NCI-H146 (cell line): ENCODE results near the gene GRIK3.

ENCODE experiments used
- DNase-seq: peaks from one replicate; lab custom pipeline; 2025; lab: John Stamatoyannopoulos, UW

Gene GRIK3

DNA sequence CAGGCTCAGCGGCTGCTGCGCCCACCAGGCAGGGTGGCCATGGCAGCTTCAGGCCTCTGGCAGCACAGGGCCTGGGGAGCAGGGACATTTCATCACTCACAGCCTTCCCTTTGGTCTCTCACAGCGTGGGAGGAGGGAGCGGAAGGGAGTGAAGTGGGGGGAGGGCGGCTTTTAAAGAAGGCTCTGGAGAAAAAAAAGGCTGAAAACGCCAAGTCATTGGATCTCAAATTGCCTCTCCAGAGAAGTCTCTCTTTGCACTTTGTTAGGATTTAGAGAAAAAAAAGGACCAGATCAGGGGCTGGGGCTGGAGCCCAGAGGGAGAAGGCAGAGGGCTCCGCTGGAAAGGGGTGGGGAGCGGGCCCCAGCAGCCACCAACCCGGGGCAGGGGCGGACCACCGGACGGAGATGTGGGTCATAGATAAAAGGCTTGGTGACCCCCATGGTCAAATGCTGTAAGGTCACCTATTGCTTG lies 209.9 kb downstream of the GRIK3 start:
- no peak for DNase-seq

DNA sequence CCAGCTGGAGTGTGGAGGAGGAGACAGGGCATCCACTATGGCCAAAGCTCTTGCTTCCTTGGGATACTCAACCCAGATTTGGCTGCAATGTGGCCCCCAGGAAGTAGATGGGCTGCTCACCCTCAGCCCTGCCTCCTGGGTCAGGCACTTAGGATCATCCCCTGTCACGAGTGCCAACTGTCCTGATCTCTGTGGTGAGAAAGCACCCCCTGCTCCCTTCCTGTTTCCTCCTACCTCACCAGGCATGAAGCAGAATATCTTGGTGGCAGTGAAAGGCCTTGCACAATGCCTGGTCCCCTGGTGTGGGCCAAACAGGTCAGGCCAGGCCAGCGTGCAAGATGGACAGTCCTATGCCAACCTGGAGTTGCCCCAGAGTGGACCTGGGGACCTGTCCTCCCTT lies 211.7 kb downstream of the GRIK3 start:
- no peak for DNase-seq

DNA sequence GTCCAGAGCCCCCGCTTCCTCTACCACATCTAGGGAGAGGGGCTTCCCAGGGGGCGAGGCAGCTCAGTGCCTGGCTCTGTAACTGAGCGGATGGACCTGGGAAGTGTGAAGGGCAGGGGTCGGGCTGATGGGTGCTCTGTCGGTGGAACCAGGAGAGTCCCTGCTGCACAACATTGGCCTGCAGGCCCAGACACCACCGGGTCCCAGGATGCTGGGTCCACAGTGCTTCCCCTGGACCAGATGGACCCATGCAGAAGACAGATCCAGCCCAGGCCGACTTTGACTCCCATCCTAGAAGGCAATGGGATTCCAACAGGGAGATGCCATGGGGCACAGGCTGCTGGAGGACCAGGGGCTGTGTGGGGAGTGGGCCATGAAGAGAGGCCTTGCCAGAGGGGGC lies 212.9 kb downstream of the GRIK3 start:
- no peak for DNase-seq

DNA sequence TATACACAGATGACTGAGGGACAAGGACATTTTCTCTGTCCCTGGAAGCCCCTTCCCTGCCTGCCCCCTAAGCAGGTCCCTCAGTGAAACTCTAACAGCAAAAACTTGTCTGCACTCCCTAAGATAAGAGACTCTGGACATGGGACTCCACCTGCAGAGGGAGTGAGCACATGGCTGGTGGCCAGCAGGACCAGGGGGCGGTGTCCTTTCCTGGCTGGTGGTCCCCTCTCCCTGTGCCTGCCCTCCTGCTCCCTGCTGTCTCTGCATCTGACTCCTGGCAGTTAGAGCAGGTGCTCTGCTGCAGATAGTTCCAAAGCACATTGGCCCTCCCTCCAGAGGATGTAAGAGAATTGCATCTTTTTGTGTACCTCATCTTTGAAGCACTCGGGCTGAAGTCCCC lies 215.5 kb downstream of the GRIK3 start:
- peak; percentile 55 for DNase-seq

DNA sequence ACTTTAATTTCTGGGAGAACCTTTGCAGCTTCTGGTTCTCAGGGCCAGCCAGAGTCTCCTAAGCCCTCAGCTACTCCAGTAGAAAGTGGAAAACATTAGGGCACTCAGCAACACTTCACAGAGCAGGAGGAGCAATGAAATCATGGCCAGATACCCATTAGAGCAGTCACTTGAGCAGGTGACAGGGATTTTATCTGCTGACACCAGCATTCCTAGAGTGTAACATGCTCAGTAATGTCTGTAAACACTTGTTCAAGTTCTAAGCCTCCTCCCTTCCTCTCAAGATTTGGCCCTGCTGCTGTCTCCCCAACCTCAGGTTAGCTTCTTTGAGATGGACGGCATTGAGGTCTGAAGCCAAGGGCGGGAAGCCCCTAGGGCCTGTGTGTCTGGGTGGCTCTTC lies 218.0 kb downstream of the GRIK3 start:
- DNase-seq, result no peak

DNA sequence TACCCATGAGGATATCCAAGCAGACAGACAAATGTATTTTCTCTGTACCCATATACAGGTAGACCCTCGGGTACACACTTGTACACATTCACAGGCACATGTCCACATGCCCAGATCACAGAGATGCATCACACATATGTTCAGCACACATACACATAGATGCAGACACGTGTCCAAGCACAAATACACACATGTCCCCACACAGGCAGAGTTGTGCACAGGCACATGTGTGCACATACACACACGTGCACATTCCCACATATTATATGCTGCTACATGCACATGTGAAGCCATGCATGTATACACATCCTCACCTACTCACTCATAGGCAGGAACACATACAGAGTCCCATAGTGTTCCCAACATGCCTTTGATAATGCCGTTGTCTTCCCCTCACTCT lies 219.5 kb downstream of the GRIK3 start:
- DNase-seq, result no peak

DNA sequence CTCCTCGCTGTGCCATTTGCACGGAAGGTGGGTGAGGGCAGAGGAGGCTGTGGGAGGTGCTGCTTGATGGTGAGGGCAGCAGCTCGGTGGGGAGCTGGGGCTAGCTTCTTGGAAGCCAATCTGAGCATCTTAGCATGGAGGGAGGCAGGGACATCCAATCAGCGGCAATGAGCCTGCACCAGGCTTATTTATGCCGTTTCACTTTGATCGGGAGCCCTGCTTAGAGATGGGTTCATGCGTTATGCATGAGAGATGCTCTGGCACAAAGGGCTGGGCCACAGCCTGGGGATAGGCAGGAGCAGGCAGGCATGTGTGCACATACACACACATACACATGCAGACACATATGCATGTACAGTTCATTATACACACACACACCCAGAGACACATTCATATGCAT lies 220.2 kb downstream of the GRIK3 start:
- no peak for DNase-seq

DNA sequence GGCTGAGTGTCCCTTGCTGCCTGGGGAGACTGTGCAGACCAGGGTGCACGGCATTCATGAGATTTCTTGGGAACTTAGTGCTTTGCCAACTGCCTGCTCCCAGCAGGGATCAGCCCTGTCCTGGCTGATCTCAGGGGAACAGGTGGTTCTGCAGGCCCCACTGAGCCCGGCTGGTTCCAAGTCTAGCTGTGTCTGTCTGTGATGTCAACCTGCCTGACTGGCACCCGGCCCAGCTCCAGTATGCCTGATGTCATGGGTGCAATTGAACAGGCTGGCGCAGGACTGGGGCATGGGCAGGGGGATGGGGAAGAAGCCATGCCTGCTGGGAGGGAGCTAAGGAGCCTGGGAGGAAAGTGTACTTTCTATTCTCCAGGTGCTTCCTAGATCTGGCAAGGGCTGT lies 227.1 kb downstream of the GRIK3 start:
- no peak for DNase-seq

DNA sequence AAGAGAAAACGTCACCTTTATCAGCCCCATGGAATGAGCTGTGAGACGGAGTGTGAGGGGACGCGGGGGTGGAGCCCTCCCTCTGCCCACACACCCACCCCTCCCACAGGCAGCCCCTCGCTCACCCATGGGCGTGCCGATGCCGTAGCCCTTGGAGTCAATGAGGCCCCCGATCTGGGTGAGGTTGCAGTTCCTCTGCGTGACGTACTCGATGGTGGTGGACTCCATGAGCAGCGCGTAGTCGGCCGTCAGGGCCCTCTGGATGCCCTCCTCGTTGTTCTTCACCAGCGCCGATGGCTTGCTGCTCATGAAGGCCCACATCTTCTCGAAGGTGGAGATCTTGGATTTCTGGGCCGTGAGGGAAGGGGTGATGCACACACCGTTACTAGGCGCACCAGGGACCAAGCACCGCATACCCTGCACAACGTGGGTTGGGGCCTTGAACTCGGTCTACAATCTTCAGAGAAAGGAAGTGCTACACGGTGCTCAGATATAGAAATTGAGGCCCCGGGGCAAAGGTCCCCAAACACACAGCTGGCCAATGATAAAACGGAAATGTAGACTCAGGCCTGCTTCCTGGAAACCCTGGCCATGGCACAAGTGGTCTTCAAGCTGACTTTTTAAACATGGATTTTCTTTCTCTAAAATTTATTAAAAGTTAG lies 228.2 kb downstream of the GRIK3 start:
- no peak for DNase-seq

DNA sequence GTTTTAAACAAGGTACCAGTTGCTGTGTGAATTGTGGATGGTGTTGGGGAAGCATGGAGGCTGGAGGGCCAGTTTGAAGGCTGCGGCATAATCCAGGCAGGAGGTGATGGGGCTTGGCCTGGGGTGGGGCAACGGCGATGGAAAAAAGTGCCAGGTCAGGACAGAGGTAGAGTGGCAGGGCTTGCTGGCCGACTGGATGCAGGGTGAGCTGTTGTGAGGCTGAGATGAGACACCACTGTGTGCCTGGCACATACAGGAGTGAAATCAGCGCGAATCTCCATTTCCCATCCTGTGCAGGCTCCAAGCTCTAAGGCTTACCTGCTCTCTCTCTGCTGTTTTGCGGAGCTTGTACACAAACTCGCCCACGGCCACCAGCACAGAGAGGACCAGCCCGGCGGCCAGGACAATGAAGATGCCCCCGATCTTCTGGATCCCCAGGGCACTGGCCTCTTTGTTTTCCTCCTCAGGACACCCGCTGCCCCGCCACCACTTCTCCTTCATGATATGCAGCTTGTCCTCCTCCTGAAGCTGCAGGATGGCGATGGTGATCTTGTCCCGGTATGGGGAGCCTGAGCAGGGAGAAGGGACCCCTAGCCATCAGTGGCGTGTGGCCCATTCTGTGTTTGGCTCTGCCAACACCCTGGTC lies 229.5 kb downstream of the GRIK3 start:
- no peak for DNase-seq

DNA sequence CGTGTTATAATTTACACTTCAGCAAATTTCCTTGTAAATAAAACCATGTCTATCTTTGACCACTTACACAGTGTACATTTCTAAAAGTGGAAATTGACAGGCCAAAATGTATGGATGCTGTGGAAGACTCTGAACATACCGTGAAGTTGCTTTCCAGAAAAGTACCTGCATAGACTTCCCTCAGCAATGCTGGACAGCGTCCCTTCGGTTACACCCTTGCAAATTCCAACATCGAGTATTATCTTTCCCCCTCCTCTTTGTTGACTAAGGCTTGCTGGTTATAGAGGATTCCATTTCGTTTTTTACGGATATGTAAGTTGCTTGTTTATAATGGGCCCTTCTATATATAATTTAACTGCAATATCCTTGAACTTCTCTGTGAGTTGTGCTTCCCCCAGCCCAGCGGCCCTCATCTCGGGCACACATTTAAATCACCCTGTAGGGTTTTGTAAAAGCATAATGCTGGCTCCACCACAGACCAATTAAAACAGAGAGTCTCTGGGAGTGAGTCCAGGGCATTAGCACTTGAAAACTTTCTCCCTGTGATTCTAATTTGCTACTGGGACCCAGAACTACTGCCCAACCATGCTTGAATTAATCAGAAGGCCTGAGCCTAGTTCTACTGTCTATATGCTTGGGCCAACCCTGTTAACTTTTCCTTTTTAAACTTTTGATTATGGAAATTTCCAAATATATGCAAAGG lies 230.3 kb downstream of the GRIK3 start:
- DNase-seq, result no peak

DNA sequence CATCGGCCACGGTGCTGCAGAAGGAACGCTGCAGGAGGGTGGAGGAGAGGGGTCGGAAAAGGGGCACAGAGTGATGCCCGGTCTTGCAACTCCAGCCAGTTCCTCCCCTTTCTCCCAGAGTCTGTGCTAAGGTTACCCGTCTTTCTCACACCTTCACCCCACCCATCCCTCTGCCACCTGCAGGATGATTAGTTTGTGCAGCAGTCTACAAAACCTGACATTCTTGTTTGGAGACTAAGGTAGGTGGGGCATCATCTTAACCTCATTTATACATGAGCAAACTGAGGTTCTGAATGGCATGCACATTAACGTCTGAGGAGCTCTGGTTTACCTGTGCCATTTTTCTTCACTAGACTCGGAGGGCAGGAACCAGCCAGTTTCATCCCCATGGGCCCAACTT lies 232.3 kb downstream of the GRIK3 start:
- DNase-seq, result no peak

DNA sequence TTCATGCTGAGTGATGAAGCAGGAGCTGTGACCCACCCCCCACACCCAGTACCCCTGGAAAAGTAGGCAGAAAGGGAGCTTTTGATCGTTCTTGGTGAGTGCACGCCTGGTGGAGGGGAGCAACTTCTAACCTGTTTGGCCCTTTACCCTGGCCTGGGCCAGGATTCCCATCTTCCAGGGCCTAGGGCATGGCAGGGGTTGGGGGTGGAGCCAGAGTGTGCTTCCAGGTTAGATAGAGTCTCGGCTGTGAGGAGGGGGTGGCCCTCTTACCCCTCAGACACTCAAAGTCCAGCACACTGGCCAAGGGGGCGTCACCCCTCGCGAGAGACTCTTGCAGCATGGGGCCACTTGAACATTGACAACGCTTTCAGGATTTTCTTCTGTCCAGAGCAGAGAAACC lies 236.6 kb downstream of the GRIK3 start:
- DNase-seq, result no peak

DNA sequence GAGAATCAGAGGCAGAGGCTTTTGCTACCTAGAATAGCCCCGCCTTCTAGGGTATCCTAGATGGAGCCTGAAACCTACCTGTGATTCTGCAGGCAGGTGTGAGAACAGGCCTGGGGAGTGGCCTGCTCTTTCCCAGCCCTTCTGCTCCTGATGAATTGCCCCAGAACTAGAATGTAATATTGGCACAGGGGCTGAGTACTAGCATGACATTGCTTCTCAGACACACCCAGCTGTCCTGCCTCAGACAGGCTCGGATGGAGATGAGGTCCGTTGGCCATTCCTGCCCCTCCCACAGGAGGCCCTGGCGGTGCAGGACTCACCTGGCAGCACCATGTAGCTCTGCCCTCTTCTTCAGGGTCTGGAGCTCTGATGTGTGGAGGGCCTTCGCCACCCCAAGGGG lies 237.6 kb downstream of the GRIK3 start:
- no peak for DNase-seq

DNA sequence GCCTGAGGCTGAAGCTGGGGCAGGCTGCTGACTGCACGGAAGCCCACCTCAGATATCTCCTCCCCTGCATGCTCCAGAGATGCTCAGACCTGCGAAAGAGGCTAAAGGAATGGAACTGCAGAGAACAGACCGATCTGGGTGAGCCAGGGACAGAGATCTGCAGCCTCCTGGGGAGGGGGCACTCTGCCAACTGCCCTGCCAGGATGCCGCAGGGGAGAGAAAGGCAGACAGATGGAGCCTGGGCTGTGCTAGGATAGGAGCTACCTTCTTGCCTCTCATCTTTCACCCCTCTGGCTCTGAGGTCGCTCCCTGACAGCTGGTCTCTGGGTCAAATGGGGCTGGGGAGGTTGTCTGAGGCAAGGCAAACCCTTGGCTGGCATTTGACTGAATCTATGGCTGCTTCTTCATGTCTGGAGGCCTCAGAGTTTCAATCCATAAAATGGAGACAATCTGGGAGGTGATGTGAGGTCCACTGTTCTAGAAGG lies 238.2 kb downstream of the GRIK3 start:
- DNase-seq, result no peak

DNA sequence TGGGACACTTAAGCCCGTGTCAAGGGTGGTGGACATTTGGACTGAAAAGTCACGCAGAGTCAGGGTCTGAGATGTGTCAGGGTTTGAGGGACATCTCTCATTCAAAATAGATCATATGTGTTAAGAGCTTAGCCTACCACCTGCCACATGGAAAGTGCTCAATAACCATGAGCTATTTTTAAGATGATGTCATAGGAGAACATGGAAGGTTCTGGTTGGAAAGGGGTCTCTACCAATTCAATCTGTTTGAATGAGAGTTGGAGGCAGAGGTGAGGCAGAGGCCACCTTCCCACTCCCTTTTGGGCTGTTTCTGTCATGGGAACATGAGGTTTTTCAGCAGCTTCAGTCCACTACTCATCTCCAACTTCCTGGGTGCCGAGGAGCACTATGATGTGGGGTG lies 239.9 kb downstream of the GRIK3 start:
- no peak for DNase-seq

DNA sequence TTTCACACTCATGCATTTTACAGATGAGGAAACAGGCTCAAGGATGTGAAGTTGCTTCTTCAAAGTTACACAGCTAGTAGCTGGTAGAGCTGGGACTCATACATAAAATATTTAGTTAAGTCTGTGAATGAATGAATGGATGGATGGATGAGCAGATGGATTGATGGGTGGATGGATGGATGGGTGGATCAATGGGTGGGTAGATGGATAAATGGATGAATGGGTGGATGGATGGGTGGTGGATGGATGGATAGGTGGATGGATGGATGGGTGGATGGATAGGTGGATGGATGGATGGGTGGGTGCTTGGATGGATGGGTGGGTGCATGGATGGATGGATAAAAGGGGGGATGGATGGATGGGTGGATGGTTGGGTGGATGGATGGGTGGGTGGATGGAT lies 240.9 kb downstream of the GRIK3 start:
- DNase-seq, result no peak

DNA sequence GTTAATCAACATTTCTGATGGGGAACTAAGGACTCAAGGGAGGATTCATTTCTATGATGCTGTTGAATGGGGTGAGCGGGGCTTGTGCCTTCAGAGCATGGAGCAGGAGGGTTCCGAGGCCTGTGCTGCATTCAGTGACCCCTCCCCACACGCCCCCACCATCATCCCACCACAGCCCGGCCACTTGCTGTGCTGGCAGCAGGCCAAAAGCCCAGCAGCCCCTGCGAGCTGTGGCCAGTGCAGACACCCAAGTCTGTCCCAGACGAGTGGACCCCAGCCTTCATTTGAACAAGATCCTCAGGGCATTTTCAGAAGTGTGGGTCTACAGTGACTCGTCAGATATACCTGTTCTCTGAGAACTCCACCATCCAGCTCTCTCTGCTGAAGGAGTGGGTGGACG lies 242.0 kb downstream of the GRIK3 start:
- DNase-seq, result no peak

DNA sequence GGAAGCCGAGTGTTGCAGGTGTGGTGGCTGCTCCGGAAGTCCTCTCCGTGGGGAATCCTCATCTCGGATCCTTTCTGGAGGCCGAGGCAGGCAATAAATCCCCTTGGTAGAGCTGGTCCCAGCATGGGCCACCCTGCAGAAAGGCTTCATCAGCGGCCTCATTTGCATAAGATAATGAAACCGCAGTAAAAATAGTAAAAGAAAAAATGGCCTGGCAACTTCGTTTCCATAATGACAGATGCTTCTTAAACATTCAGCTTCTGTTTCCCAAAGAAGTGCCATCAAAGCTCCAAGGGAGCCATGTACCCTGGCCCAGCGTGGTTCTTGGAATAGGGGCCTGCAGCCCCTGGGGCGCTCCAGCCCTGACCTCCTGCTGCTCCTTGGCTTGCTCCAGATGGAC lies 244.1 kb downstream of the GRIK3 start:
- no peak for DNase-seq

DNA sequence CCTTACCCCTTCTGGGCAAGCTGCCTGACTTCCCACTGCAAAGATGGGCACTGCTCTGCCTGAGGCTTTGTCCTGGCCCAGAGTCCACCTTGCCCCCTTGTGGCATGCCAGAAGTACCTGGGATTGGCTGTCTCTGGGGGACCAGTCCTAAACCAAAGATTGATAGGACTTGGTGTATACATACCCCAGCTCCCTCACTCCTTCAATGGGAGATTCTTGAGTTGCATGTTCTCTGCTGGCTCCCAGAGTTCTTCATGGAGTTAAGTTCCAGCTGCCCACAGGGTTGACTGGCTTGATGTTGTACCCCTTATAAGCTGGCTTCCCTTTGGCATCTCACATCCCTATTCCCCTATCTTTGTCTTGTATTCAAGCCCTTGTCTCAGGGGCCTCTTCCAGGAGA lies 244.8 kb downstream of the GRIK3 start:
- no peak for DNase-seq

DNA sequence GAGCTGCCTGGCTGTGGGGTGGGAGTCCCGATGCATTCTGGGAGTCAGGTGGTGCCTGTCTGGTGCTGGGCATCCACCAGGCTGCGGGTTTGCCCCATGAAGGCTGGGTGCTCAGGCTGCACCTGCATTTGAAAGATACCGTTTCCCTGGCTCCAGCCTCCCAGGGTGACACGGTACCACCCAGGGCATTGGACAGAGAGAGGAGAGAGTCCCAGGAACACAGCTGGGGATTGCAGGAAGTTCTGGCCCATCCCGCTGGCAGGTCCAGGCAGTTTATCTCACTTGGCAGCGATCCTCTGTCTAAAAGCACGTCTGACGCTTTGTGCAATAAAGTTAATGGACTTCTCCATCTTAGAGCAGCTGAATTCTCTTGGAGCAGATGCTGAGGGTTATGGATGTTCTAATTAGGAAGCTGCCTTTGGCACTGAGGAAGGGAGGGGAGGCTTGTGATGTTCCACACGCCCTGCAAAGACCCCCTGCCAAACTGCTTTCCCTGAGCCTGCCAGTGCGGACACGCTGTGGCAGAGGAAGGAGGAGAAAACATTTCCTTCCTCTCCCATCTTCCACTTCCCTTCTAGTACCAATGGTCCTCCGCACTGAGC lies 246.9 kb downstream of the GRIK3 start:
- DNase-seq, result no peak

DNA sequence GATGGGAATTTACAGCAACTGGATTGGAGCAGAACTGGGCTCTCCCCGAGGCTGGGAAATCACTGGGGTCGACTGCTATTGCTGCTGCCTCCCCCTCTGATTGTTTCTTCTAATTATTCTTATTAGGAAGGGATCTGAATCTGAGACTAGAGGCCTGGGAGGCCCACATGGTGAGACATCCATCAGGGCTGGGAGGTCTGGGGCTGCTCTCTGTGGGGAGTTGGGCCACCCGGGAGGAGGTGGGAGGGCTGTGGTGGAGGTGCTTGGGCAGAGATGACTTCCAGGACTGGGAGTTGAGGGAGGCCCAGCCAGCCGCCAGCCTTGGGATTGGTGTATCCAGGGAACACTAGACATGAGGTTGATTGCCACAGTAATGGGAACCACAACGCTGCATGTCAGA lies 247.9 kb downstream of the GRIK3 start:
- DNase-seq, result no peak
